ENCODE results near the gene NFILZ.

DNA sequence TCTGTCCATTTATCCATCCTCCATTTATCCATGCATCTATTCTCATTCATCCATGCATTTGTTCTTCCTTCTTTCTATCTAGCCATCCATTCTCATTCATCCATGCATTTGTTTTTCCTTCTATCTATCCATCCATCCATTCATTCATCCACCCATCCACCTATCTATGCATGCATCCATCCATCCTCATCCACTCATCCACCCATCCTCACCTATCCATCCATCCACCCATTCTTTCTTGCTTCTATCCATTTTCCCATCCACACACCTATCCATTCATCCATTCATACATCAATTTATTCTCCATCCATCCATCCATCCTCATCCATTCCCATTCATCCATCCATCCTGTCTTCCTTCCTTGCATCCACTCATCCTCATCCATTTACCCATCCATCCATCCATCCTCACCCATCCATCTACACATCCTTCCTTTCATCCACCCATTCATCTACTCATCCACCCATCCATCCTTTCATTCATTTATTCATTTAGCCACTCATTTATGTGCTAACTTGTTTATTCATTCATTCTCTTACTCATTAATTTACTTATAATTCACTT is 47.9 kb downstream of the NFILZ start:
- TF ChIP-seq, protein P1, sequence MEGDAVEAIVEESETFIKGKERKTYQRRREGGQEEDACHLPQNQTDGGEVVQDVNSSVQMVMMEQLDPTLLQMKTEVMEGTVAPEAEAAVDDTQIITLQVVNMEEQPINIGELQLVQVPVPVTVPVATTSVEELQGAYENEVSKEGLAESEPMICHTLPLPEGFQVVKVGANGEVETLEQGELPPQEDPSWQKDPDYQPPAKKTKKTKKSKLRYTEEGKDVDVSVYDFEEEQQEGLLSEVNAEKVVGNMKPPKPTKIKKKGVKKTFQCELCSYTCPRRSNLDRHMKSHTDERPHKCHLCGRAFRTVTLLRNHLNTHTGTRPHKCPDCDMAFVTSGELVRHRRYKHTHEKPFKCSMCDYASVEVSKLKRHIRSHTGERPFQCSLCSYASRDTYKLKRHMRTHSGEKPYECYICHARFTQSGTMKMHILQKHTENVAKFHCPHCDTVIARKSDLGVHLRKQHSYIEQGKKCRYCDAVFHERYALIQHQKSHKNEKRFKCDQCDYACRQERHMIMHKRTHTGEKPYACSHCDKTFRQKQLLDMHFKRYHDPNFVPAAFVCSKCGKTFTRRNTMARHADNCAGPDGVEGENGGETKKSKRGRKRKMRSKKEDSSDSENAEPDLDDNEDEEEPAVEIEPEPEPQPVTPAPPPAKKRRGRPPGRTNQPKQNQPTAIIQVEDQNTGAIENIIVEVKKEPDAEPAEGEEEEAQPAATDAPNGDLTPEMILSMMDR (IDR thresholded peaks at IDR 0.05), result no peak
- no peak for TF ChIP-seq POLR2A (IDR thresholded peaks at IDR 0.05)

All from esophagus squamous epithelium (tissue), 4 donors.